Upper lobe of left lung (tissue), 6 donors: ENCODE results near the gene INSRR. TPM values are rescaled to one million over a fixed set of nuclear protein-coding genes. Genes with fewer than 3 reads are reported as not detected.

Experiments
- ATAC-seq, 2 donors: fragments of 200-7000 bp; cut with Tn5 transposase; one replicate each; pipeline ENCODE4 v1.9.1; 2022; ENCODE audit warnings: mild to moderate bottlenecking in 2 of 2, moderate library complexity in 2 of 2; ENCODE audit not compliant: low FRiP score in 2 of 2
- DNase-seq, 2 donors: peaks; one replicate each; pipeline ENCODE4 v3.0.0-alpha.2; 2019 to 2020
- H3K27ac ChIP-seq, 4 donors: fragments of 200-600 bp; sonication (generic); one replicate each; pipeline ENCODE4 v1.5.1; 2016 to 2019
- H3K27me3 ChIP-seq, 4 donors: fragments of 200-600 bp; sonication (generic); one replicate each; pipeline ENCODE4 v1.5.1; 2017 to 2019
- H3K36me3 ChIP-seq, 4 donors: fragments of 200-600 bp; sonication (generic); one replicate each; pipeline ENCODE4 v1.5.1; 2016 to 2019
- H3K4me1 ChIP-seq, 4 donors: fragments of 200-600 bp; sonication (generic); one replicate each; pipeline ENCODE4 v1.5.1; 2018 to 2019
- H3K4me3 ChIP-seq, 4 donors: fragments of 200-600 bp; sonication (generic); one replicate each; pipeline ENCODE4 v1.5.1; 2017 to 2019; ENCODE audit warnings: mild to moderate bottlenecking in 2 of 4, moderate library complexity in 1 of 4
- H3K9me3 ChIP-seq, 4 donors: fragments of 200-600 bp; sonication (generic); one replicate each; pipeline ENCODE4 v1.5.1; 2018 to 2019
- EP300 ChIP-seq, 4 donors: sonication (generic); formaldehyde crosslinking; IDR thresholded peaks; one replicate each; pipeline ENCODE4 v1.5.1; 2017; ENCODE audit warnings: antibody characterized with exemption in 4 of 4, control low read depth in 2 of 4
- POLR2A ChIP-seq, 4 donors: fragments of 450-650 bp; IDR thresholded peaks; one replicate each; pipeline ENCODE4 v1.5.1; 2016 to 2017; ENCODE audit warnings: antibody characterized with exemption in 4 of 4, mild to moderate bottlenecking in 2 of 4
- POLR2AphosphoS5 ChIP-seq, 2 donors: sonication (generic); formaldehyde crosslinking; IDR thresholded peaks; one replicate each; pipeline ENCODE4 v1.5.1; 2017; ENCODE audit warnings: antibody characterized with exemption in 2 of 2
- WGBS, 2 donors: methylation state at CpG; one replicate each; pipeline ENCODE4 v1.1.5; 2017 to 2018; 5-methylcytosine and 5-hydroxymethylcytosine counted together
- total RNA-seq, 6 donors: library from RNA; depleted of rRNA in 4 of 6; stranded (reverse); fragments of >200 nt in 4 of 6; gene quantifications; one replicate each; pipeline versions ENCODE4 v1.1.0 to v1.2.1, GENCODE V29; 2016 to 2021
- TF ChIP-seq, protein P1 (sequence below), 6 experiments: fragments of 450-650 bp in 4 of 6; fragments of 200-600 bp in 2 of 6; sonication (generic) in 2 of 6; IDR thresholded peaks; one replicate each; pipeline ENCODE4 v1.5.1; 2016 to 2019; ENCODE audit warnings: antibody characterized with exemption in 6 of 6
- donor health status: DM: no; HTN: no; CAD: no; lungs with moderate emphysema.
- donor health status: DM: no; HTN: yes; CAD: no; lungs with severe emphysema.

INSRR gene
- total RNA-seq, 6 donors from 2014 or later, result 0.03 to 0.22 TPM; not detected in 4

DNA sequence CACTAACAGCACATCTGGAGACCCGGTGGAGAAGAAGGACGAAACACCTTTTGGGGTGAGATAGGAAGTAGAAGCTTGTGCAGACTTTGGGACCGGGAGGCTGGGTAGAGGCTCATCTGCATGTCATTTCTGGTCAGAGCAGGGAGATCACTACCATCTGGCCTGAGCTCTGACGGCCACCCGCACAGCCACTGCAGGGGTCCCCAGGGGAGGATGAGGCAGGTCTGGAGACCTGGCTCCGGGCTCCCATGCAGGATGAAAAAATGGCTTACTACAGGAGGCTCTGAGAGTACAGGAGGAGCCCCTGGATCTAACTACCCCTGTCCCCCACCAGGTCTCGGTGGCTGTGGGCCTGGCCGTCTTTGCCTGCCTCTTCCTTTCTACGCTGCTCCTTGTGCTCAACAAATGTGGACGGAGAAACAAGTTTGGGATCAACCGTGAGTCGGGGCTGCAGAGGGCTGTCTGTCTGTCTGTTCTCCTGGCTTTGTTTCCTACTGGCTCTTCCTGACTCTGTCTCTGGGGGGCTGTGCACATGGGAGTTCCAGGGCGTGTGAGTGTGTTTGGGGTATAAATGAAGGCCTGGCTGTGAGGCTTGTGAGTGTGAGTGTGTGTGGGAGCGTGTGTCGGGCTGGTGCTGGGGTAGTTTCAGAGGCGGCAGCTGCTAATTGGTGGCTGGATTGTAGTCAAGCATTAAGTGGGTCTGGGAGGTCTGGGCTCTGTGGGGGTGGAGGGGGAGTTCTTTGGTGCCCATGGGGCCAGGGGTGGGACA, 15.8 kb upstream of the INSRR start:
- Histone ChIP-seq H3K27ac (no peak overlapping the region), H3K27me3 (no peaks in the 10 kb centered on the region), H3K9me3 (no peaks in the 10 kb centered on the region), H3K4me3 (no peak overlapping the region), H3K36me3 (no peaks in the 10 kb centered on the region), H3K4me1 (no peaks in the 10 kb centered on the region)
- WGBS, 2 donors, result 85% methylated on average over 11 to 16 of the region's 16 CpGs
- TF ChIP-seq POLR2A (IDR thresholded peaks at IDR 0.05), result no peak
- no peak for TF ChIP-seq POLR2AphosphoS5 (IDR thresholded peaks at IDR 0.05)
- TF ChIP-seq, protein P1, sequence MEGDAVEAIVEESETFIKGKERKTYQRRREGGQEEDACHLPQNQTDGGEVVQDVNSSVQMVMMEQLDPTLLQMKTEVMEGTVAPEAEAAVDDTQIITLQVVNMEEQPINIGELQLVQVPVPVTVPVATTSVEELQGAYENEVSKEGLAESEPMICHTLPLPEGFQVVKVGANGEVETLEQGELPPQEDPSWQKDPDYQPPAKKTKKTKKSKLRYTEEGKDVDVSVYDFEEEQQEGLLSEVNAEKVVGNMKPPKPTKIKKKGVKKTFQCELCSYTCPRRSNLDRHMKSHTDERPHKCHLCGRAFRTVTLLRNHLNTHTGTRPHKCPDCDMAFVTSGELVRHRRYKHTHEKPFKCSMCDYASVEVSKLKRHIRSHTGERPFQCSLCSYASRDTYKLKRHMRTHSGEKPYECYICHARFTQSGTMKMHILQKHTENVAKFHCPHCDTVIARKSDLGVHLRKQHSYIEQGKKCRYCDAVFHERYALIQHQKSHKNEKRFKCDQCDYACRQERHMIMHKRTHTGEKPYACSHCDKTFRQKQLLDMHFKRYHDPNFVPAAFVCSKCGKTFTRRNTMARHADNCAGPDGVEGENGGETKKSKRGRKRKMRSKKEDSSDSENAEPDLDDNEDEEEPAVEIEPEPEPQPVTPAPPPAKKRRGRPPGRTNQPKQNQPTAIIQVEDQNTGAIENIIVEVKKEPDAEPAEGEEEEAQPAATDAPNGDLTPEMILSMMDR (IDR thresholded peaks at IDR 0.05), result no peak
- no peak for TF ChIP-seq EP300 (IDR thresholded peaks at IDR 0.05)
- DNase-seq (no peak), ATAC-seq (no peak)

DNA sequence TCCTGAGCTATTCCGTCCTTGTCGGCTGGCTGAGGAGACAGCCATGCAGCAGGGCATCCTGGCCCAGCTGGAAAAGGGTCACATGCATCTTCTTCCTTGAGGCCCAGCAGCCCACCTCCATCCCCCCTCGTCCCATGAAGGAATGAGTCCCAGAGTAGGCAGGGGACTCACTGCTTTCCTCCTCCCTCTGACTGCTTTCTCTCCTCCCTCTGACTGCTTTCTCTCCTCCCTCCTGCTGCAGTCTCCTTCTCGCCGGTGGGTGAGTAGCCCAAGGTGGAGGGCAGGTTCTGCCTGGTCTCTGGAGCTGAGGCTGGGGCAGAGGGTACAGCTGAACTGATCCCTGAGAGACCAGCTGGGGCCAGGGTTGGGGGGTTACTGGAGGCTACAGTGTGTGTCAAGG, 15.2 kb upstream of the INSRR start:
- ATAC-seq, result no peak
- no peak for DNase-seq
- H3K27ac ChIP-seq, result no peak overlapping the region
- 95 to 96% methylated on average over 3 to 5 of the region's 5 CpGs for WGBS, 2 donors
- no peaks in the 10 kb centered on the region for H3K9me3 ChIP-seq
- TF ChIP-seq, protein P1 (IDR thresholded peaks at IDR 0.05), result no peak
- TF ChIP-seq EP300 (IDR thresholded peaks at IDR 0.05) (no peak), POLR2AphosphoS5 (IDR thresholded peaks at IDR 0.05) (no peak), POLR2A (IDR thresholded peaks at IDR 0.05) (no peak)
- H3K36me3 ChIP-seq, result no peaks in the 10 kb centered on the region
- no peaks in the 10 kb centered on the region for H3K27me3 ChIP-seq
- no peaks in the 10 kb centered on the region for H3K4me1 ChIP-seq
- H3K4me3 ChIP-seq, result no peak overlapping the region

DNA sequence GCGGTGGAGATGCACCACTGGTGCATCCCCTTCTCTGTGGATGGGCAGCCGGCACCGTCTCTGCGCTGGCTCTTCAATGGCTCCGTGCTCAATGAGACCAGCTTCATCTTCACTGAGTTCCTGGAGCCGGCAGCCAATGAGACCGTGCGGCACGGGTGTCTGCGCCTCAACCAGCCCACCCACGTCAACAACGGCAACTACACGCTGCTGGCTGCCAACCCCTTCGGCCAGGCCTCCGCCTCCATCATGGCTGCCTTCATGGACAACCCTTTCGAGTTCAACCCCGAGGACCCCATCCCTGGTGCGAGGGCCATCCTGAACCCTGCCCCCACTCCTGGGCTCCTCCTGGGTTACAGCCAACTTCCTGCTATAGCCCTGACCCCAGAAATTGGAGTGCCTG, 14.7 kb upstream of the INSRR start:
- no peaks in the 10 kb centered on the region for H3K9me3 ChIP-seq
- no peaks in the 10 kb centered on the region for H3K36me3 ChIP-seq
- 89 to 100% methylated on average over 13 to 18 of the region's 18 CpGs for WGBS, 2 donors
- DNase-seq (no peak), ATAC-seq (no peak)
- no peak overlapping the region for H3K27ac ChIP-seq
- TF ChIP-seq POLR2AphosphoS5 (IDR thresholded peaks at IDR 0.05) (no peak), EP300 (IDR thresholded peaks at IDR 0.05) (no peak), POLR2A (IDR thresholded peaks at IDR 0.05) (no peak)
- TF ChIP-seq, protein P1 (IDR thresholded peaks at IDR 0.05), result no peak
- no peak overlapping the region for H3K4me3 ChIP-seq
- H3K27me3 ChIP-seq, result no peaks in the 10 kb centered on the region
- H3K4me1 ChIP-seq, result no peaks in the 10 kb centered on the region

DNA sequence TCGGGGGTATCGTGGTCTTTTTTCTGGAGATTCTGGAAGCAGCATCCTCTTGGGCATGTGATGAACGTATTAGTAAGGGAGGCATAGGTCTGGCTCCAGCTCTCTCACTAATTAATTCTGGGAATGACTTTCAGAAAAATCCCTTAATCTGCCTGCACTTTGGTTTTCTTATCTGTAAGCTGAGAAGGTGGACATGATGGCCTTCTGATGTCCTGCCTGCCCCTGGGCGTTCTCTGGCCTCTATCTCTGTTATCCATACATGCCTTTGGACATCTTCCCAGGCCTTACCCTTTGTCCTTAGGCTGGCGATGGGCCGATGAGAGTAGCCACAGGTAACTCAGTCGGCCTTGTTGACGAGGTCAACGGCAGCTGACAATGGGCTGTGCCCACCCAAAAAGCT, 10.5 kb upstream of the INSRR start:
- H3K9me3 ChIP-seq, result no peaks in the 10 kb centered on the region
- H3K27ac ChIP-seq, result no peak overlapping the region
- DNase-seq (no peak), ATAC-seq (no peak)
- no peaks in the 10 kb centered on the region for H3K36me3 ChIP-seq
- H3K27me3 ChIP-seq, result peaks cover 0 to 13% (median 0%) of the 10 kb centered on the region in 4 donors
- no peak overlapping the region for H3K4me3 ChIP-seq
- no peaks in the 10 kb centered on the region for H3K4me1 ChIP-seq
- WGBS, 2 donors, result 88 to 92% methylated on average over 9 of the region's 9 CpGs
- no peak for TF ChIP-seq POLR2A (IDR thresholded peaks at IDR 0.05)
- no peak for TF ChIP-seq EP300 (IDR thresholded peaks at IDR 0.05)
- TF ChIP-seq, protein P1 (IDR thresholded peaks at IDR 0.05), result no peak
- no peak for TF ChIP-seq POLR2AphosphoS5 (IDR thresholded peaks at IDR 0.05)

DNA sequence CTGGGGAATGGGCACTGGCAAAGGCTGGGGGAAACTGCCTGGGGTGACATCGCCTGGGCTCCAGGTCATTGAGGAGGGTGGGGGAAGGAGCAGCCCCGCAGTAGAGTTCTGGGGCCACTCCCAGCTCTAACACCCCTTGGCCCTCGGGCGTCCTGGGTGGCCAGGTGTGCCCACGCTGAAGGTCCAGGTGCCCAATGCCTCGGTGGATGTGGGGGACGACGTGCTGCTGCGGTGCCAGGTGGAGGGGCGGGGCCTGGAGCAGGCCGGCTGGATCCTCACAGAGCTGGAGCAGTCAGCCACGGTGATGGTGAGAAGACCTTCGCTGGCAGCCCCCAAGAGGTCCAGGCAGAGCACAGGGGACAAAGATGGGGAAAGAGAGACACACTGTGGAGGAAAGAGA, 9.4 kb upstream of the INSRR start:
- H3K27ac ChIP-seq, result no peak overlapping the region
- WGBS, 2 donors, result 70 to 76% methylated on average over 6 to 13 of the region's 13 CpGs
- H3K4me3 ChIP-seq, result no peak overlapping the region
- H3K27me3 ChIP-seq, result peaks cover 0 to 13% (median 0%) of the 10 kb centered on the region in 4 donors
- no peaks in the 10 kb centered on the region for H3K4me1 ChIP-seq
- TF ChIP-seq POLR2AphosphoS5 (IDR thresholded peaks at IDR 0.05), result no peak
- no peak for TF ChIP-seq EP300 (IDR thresholded peaks at IDR 0.05)
- TF ChIP-seq, protein P1 (IDR thresholded peaks at IDR 0.05), result no peak
- no peak for TF ChIP-seq POLR2A (IDR thresholded peaks at IDR 0.05)
- no peak for ATAC-seq
- DNase-seq, result peak in 1 of 2 donors; percentile 72
- H3K36me3 ChIP-seq, result no peaks in the 10 kb centered on the region
- no peaks in the 10 kb centered on the region for H3K9me3 ChIP-seq
